Activated CD8-positive, alpha-beta memory T cell treated with anti-CD3 and anti-CD28 coated beads for 1 hour (primary cell): Measurements from ENCODE around the gene MELTF.

Experiments used
- DNase-seq, 2 donors: peaks; one replicate each; pipeline ENCODE4 v3.0.0-alpha.2; 2020; ENCODE audit warnings: low read depth in 1 of 2; ENCODE audit errors: extremely low read depth in 1 of 2

The MELTF gene

DNA sequence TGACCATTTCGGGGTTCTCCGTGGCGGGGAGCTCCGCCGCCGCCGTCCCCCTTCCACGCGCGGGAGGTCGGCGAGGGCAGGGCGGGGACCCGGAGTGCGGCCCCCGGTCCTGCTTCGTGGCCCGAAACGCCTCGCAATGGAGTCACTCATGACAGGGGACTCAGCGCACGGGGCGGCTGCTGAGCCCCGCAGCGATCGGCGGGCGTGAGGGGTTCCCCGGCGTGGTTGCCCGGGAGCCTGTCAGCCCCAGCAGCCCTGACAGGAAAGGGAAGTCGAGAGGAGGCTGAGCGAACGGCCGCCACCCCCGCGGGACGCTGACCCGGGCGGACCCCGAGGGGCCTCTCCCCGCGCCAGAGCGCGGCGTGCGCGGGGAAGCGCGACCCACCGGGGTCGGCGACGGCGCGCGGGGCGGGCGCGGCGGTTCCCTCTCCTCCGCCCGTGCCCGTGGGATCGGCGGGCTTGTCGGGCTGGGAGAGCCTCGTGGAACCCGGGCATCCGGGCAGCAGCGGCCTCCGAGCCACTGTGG is 60.4 kb downstream of the MELTF start:
- peak in 1 of 2 donors; percentile 19 for DNase-seq

GRCh38 chr3:196968233-196969133 is 61.1 kb downstream of the MELTF start, which contains the start of gene PIGZ:
Gene PIGZ (minus strand): TSS chr3:196968833. CDS start chr3:196952031, 16,802 bp downstream.
- DNase-seq: no peak

GRCh38 chr3:196967412-196968232 is 62.0 kb downstream of the MELTF start:
- DNase-seq: no peak

DNA sequence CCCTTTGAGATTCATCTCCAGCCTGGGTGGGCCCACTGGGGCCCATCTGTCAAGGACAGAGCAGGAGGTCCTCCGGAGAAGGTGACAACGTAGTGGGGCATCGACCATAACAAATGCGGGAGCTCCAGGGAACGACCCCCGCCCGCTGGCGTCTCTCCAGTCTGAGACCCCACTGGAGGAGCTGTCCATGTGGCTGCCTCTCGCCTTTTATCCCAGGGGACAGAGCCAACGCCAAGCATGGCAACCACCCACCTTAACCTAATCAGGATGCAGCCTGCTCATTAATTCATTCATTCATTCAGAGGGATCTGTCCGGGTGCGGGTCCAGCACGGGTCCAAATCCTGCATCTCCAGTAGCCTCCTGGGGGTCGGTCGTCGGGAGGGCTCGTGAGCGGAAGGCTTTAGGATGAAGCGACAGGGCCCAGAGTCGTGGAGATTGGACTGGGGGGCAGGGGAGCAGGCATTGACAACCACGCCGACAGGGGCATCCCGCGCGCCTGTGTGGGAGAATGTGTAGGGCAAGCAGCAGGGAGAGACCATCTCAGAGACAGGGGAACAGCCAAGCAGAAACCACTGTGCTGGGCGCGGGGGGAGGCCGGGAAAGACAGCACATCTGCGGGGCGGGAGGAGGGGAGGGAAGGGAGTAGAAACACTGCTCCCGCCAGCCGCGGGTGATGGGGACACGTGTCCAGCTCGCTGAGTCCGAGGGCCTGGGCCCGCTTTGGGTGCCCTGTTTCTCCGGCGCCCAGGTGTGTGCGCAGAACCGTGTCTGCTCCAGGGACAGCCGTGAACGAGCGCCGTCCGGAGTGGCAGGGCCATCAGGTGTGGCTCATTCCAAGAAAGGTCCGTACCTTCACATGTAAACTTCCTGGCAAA is 62.9 kb downstream of the MELTF start:
- no peak for DNase-seq

DNA sequence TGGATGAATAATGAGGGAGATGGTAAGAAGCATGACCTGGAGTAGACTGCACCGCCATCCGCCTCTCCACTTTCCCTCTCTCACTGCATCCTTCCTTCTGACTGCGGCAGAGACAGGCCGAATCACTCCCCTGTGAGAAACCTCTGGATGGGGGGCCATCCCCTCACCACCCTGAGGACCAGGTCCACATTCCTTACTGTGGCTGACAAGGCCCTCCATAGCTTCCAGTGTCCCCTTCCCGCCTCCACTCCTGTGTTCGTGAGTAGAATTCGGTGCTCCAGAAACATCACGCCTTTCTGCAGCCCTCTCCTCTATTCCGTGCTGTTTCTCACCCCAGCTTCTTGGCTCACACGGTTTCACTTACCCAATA is 63.8 kb downstream of the MELTF start:
- DNase-seq: no peak

GRCh38 chr3:196965112-196965803 is 64.4 kb downstream of the MELTF start:
- DNase-seq: no peak

DNA sequence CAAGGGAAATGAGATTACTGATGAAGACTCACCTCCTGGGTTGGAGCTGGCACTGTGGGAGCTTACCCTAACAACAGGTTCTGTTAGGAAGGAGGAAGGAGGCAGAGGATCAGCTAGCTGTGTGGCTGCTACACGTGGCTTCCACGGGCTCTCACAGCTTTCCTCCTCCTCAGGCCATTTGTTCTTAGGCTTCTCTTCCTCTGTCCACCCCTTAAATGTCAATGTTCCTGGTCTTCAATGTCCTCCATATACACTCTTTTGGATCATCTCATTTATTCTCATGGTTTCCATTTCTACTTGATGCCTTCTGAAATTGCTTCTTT is 66.0 kb downstream of the MELTF start:
- DNase-seq: no peak

- DNase-seq: no peak
These were observed 66.5 kb downstream of the MELTF start for GRCh38 chr3:196962930-196963630.

- no peak for DNase-seq
These were observed 67.3 kb downstream of the MELTF start for GRCh38 chr3:196962108-196962929.

DNA sequence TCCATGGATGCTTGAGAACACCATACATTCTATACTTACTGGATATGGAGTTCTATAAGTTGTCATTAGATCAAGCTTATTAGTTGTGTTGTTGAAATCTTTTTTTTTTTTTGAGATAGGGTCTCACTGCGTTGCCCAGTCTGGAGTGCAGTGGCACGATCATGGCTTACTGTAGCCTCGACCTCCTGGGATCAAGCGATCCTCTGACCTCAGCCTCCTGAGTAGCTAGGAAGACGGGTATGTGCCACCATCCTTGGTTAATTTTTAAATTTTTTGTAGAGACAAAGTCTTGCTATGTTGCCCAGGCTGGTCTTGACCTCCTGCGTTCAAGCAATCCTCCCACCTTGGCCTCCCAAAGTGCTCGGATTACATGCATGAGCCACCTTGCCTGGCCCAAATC is 74.8 kb downstream of the MELTF start:
- no peak for DNase-seq
